EH (cell line): ENCODE results near the gene MVK.
A peak's percentile ranks its signal among the peaks of the same experiment; 100 is the strongest.
"Not testable (repeated sequence)": the region's sequence is repeated elsewhere in the genome, so short reads cannot be mapped to it uniquely, and the experiment has no call there.

Experiments
- DNase-seq: peaks from one replicate; pipeline ENCODE4 v3.0.0-alpha.2; 2015; ENCODE audit warnings: low read depth

Gene MVK

GRCh38 chr12:109590566-109590965, 17.0 kb downstream of the MVK start:
- no peak for DNase-seq

DNA sequence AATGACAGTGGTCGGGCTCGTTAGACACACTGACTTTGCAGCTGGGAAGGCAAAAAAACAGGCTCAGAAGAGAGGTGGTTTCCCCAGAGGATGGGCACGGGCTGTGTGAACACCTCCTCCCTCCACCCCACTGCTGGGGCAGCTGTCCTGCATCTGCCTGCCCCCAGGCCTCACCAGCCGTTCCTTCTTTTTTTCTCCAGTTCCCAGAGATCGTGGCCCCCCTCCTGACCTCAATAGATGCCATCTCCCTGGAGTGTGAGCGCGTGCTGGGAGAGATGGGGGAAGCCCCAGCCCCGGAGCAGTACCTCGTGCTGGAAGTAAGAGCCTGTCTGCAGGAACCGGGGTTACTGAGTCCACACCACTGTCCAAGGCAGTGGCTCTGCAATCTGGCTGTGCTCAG, 17.4 kb downstream of the MVK start:
- no peak for DNase-seq

DNA sequence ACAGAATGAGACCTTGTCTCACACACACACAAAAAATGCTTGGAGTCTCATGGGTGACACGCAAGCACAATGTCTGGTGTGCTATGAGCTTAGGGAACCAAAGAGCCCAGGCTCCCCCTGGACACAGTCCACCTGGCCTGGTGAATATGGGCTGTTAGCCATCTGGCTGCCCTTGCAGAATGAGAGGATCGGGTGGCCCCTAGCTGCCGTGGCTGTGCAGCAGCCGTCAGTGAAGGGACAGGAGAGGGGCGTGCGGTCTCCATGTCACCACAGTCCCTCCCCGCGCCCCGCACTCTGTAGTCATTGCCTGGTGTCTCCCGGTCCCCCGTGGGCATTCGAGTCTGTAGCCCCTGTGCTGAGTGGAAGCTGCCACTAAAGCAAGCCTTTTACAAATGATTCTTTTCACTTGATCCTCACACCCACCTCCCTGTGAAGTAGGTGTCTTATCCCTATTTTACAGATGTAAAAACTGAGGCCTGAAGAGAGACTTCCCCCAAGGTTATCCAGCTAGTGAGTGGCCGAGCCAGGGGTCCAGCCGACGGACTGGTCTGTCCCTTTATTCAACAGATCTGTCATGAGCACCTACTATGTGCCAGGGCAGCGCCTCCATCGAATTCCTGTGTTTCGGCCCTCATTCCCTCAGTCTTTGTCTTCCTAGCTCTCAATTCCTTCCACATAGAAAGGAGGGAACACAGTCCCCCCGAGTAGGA, 18.8 kb downstream of the MVK start:
- no peak for DNase-seq

- no peak for DNase-seq
These were observed 19.3 kb downstream of the MVK start for GRCh38 chr12:109592905-109593272.

DNA sequence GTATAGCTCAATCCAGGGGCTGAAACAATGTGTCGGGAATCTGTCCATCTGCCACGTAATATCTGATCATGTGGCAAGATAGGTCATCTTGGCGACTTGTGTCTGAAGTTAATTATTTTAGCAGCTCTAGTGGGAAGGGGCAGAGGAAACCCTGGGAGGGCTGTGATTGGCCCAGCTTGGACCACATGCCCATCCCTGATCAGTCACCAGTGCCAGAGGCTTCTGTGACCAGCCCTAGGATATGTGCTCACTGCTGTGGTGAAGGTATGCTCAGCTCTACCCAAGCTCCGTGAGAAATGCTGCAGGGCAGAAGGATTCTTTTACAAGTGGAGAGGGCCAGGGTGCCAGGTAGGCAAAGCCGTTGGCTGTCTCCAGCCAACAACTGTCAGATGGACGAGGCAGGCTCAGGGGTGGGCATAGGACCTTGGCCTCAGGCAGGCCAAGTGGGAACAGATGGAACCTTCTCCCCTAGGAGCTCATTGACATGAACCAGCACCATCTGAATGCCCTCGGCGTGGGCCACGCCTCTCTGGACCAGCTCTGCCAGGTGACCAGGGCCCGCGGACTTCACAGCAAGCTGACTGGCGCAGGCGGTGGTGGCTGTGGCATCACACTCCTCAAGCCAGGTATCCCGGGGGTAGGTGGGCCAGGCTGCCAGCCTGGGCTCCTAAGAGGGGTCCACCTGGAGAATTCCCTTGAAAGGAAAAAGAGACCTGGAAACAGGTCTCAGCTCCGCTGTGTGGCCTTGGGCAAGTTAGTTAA, 21.1 kb downstream of the MVK start:
- no peak for DNase-seq

DNA sequence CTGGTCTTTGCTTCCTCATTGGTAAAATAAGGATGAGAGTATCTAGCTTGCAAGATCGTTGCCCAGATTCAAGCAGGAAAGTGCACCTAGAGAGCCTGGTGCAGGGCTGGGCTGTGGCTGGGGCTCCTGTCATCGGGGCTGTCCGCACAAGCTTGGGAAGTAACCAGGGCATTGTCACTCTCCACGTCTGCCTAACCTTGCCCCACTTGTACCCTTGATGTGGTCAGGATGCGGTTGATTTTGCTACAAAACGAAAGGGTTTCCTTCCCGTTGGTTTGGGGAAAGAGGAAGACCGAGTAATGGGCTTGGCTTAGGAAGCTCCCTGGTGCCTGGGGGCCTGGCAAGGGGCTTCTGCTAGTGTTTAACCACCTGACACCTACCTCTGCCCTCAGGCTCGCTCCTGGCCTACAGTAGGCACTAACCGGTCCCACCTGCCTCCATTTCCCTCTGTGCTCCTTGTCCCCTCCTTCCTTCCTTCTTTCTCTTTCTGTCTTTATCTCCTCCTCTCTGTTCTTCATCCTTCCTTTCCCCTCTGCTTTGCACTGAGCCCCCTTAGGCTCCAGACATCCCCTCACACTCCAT, 21.8 kb downstream of the MVK start:
- DNase-seq: no peak

GRCh38 chr12:109596418-109597244, 23.0 kb downstream of the MVK start:
- DNase-seq: no peak

DNA sequence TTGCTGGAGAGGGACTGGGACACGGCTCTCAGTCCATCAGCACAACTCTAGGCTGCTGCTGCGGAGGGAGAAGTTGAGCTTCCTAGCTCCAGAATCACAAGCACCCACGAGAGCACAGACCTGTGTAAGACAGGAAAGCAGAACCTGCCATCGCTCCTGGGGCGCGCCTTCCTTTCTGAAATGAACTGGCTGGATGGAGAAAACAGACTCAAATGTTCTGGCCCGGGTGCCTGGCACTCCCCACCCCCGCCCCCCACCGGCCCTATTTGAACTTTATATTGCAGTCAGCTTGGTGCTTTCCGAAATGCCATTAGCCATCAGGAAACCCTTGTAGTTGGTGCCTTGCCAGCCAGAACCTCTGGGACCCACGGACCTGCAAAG, 23.8 kb downstream of the MVK start:
- DNase-seq: no peak

DNA sequence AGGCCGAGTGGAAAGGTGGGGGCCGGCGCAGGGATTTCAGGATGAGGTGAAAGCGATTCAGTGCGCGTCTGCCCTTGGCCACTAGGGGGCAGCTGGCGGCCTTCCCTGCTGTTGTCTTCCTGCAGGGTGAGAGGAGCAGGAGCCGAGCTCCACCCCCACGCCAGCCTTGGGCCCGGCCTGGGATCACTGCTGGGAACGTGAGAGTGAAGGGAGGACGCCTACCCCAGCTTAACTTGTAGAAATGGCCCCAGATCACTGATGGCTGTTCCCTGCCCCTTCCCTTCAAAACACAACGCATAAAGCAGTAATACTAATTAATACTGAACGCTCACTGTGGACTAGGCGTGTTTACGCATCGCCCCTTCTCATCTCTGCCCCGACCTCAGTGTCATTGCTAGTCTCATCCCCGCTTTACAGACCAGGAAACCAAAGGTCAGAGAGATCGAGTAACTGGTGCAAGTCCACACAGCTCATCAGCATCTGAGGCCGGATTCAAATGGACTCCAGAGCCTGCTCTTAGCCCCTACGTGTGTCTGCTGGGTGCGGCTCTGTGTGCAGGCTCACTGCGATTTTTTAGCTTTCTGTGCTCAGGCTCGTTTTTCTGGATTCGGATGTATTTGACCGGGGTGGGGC, 24.3 kb downstream of the MVK start:
- peak; percentile 81 for DNase-seq

- no peak for DNase-seq
These were observed 24.8 kb downstream of the MVK start for GRCh38 chr12:109598428-109598854.

- DNase-seq: no peak
These were observed 25.5 kb downstream of the MVK start for GRCh38 chr12:109599087-109599486.

- DNase-seq: no peak
These were observed 26.9 kb downstream of the MVK start for GRCh38 chr12:109600481-109600880.

- no peak for DNase-seq
These were observed 27.4 kb downstream of the MVK start for GRCh38 chr12:109600995-109601394.

DNA sequence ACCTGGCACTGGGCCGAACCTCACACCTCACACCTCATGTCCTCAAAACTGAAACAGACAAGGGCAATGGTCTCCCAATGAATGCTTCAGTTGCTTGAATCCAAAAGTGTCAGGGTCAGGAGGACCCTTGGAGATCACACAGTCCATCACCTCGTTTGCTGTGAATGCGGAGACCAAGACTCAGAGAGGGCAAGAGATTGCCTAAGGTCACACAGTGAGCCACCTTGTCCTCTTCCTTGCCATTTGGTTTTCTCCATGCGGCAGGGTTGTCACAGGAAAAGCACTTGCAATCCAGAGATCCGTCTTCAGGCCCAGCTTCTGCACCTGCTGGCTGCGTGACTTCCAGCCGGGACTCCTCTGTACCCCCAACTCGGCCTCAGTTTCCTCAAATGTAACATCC, 28.0 kb downstream of the MVK start:
- no peak for DNase-seq

- DNase-seq: not testable (repeated sequence)
These were observed 28.5 kb downstream of the MVK start for GRCh38 chr12:109602132-109602531.

DNA sequence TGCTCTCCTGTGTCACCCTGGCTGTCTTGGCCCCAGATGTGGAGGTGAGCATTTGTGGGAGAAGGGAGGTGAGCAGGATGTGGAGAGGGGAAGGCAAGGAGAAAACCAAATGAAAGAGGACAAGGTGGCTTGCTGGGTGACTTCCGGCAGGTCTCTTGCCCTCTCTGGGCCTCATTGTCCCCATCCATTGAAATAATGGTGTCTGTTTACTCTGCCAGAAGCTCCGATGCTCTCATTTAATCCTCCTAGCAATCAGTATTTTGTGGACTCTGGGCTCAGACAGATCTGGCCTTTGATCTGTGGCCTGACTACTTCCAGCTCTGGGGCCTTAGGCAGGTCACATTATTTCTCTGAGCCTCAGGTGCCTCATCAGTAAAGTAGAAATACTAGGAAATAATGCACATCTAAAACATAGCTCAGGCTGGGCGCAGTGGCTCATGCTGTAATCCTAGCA, 30.6 kb downstream of the MVK start:
- no peak for DNase-seq

GRCh38 chr12:109605016-109605415, 31.4 kb downstream of the MVK start:
- DNase-seq: no peak

DNA sequence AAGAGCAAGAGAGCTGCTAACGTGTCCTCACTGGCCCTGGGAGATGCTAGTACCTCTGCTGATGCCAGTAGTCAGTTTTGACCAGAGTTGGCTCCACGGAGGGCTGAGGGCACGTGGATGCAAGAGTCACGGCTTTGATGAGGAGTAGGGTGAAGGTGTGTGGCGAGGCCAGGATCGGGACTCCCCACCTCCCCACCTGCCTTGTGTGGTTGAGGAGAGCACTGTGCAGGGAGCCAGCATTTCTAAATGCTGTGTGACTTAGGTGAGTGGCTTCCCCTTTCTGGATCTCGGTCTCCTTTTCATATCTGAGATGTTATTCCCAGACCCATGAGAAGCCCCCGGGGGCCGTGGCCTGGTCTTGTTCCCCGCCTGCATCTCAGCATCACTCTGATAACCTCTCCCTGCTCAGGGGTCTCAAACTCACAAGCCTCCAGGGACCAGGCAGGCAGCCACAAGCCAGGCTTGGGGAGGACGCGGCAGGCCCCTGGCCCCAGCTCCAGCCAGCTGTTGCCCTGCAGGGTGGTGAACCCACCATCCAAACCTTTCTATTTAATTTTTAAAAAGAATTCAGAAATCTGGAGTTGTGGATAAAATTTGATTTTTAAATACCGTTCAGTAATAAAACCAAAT, 32.1 kb downstream of the MVK start:
- DNase-seq: no peak

GRCh38 chr12:109606320-109607028, 32.9 kb downstream of the MVK start:
- DNase-seq: no peak

DNA sequence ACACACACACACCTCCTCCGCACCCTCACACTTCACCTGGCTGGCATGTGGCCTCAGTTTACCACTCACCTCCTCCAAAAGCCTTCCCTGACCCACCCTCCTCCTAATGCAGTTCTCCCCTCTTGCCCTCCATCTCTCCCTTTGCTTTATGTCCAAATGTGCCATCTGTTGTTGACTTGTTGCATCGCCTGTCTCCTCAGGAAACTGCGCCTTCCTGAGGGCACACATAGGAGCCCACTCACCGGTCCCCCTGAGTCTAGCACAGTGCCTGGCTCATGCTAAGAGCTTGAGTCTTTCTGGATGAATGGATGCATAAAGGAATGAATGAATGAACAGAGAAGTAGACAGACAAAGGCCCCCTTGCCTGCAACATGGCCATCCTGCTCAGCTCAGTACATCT, 34.0 kb downstream of the MVK start:
- DNase-seq: no peak

DNA sequence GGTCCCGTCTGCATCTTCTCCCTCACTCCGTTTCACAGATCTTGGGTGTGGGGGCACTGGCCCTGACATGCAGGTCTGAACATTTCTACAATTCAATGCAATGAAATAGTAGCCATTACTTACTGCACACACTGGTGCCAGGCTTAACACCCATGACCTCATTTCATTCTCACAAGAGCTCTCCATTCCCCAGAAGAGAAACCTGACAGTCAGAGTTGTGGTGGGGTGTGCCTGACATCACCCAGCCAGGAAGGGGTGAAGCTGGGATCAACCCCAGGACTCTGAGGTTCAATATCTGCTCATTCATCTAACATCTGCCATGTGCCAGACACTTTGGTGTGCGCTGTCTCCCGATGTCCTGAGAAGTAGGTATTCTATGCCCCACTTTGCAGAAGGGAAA, 34.7 kb downstream of the MVK start:
- no peak for DNase-seq
